ENCODE measurements around the gene FAM200B. TPM values are rescaled to one million over a fixed set of nuclear protein-coding genes. Genes with fewer than 3 reads are reported as not detected.

Gene FAM200B
- total and polyA plus RNA-seq, 2 donors (not counting 3 experiments of a cell fraction or from before 2014, with no cell fraction given) = 13.9 to 24.6 TPM

DNA sequence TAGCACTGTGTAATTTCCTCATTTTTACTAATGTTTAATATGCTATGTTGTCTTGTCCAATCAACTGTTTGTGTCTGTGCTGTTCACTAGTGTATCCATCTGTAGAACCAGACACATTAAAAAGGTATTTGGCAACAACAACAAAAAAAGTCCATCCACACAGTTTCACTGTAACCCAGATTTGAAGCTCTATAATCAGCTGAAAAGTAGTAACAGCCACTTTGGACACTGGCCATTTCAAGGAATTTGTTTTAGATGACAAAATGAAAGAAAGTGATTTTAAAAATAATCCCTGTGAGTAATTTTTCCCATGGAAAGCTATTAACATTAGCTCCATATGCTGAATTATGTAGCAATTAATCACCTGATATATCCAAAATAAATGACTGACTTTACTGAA, 24.3 kb upstream of the FAM200B start:
- no peaks in the 10 kb centered on the region for H3K36me3 ChIP-seq (ENCODE audit: control insufficient read depth in 2 of 2, extremely low read depth in 1 of 2, insufficient read depth in 2 of 2, low read length in 2 of 2)
- dilution Hi-C loops (cut with MboI; ENCODE audit: extremely low pct_ligation_motif_present, low sequenced_read_pairs) (no loop called here), intact Hi-C loops (cut with micrococcal nuclease) (loop anchor here (10.0 kb wide), 2 partner anchors 423 to 567 kb away; partner anchors contain the start of gene TAPT1)
- H2AFZ ChIP-seq (ENCODE audit: low read depth, low read length) = no peak overlapping the region
- H3K27me3 ChIP-seq (ENCODE audit: control insufficient read depth in 2 of 2, insufficient read depth in 2 of 2, low read length in 2 of 2) = no peaks in the 10 kb centered on the region
- no peaks in the 10 kb centered on the region for H4K20me1 ChIP-seq (replicated peaks; ENCODE audit: control insufficient read depth, extremely low read depth, insufficient read depth, low read length)
- TF ChIP-seq, protein P1, sequence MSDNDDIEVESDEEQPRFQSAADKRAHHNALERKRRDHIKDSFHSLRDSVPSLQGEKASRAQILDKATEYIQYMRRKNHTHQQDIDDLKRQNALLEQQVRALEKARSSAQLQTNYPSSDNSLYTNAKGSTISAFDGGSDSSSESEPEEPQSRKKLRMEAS (IDR thresholded peaks at IDR 0.05; ENCODE audit: insufficient read depth, insufficient read length) = no peak
- TF ChIP-seq EZH2 (IDR thresholded peaks at IDR 0.05; ENCODE audit: borderline replicate concordance, low read depth, low read length, severe bottlenecking) (no peak), CTCF (IDR thresholded peaks at IDR 0.05; ENCODE audit: extremely low read depth in 1 of 2, insufficient read depth in 1 of 2, low read depth in 1 of 2, low read length in 2 of 2) (no peak), JUN (IDR thresholded peaks at IDR 0.05; ENCODE audit: borderline replicate concordance, insufficient read depth, insufficient read length, low read depth) (no peak), POLR2A (IDR thresholded peaks at IDR 0.05; ENCODE audit: low read depth, low read length) (no peak), GATA2 (IDR thresholded peaks at IDR 0.05; ENCODE audit: insufficient read depth, insufficient read length, low read depth, low read length) (no peak), FOS (IDR thresholded peaks at IDR 0.05; ENCODE audit: borderline replicate concordance, insufficient read depth, low read length) (no peak), POLR2AphosphoS5 (IDR thresholded peaks at IDR 0.05; ENCODE audit: insufficient read depth, low read depth, low read length) (no peak), MYC (IDR thresholded peaks at IDR 0.05; ENCODE audit: low read depth, low read length) (no peak)
- no peak overlapping the region for H3K4me3 ChIP-seq (replicated peaks in 1 of 3; ENCODE audit: insufficient read depth in 1 of 3, low read depth in 1 of 3, low read length in 3 of 3)
- POLR2A ChIA-PET = no interaction called here
- CTCF ChIA-PET = interaction anchor here (0.7 to 2.1 kb wide), 4 partner anchors 9 to 31 kb away, joined by 3 to 6 read pairs (median 4); no protein-coding TSS in a partner anchor
- no peak for FAIRE-seq
- H3K9me3 ChIP-seq (replicated peaks; ENCODE audit: control insufficient read depth, insufficient read depth, low read length) = no peaks in the 10 kb centered on the region
- no peak for DNase-seq (ENCODE audit: low read depth, low spot score)
- no peak overlapping the region for H3K9ac ChIP-seq (replicated peaks; ENCODE audit: extremely low read depth, insufficient read depth, low read length)
- peaks cover 27% of the 10 kb centered on the region for H3K79me2 ChIP-seq (ENCODE audit: control insufficient read depth, insufficient read depth, low read length)
- H3K27ac ChIP-seq (ENCODE audit: insufficient read depth, low read depth, low read length) = no peak overlapping the region
- no TSS peak for BruUV-seq (replicated peaks)
- H3K4me2 ChIP-seq (ENCODE audit: insufficient read depth, low read length) = no peak overlapping the region
- H3K9me1 ChIP-seq (replicated peaks; ENCODE audit: control insufficient read depth, extremely low read depth, insufficient read depth, low read length) = no peaks in the 10 kb centered on the region
- H3K4me1 ChIP-seq (ENCODE audit: control insufficient read depth, extremely low read depth, insufficient read depth, low read length) = peaks cover 23% of the 10 kb centered on the region
